SK-N-SH (cell line): Measurements from ENCODE around the gene CARD8. TPM values are rescaled to one million over a fixed set of nuclear protein-coding genes. Genes with fewer than 3 reads are reported as not detected.

Experiments
- CTCF ChIA-PET: fragments of 300-600, 350-600 bp; formaldehyde crosslinking; extraction: SDS; loops from one replicate; lab custom pipeline; 2021; lab: Yijun Ruan, JAX
- POLR2A ChIA-PET: fragments of 350-600 bp; sonication (Branson Sonifier 250); formaldehyde crosslinking; extraction: SDS; loops from one replicate; lab custom pipeline; 2020; ENCODE audit warnings: antibody characterized with exemption, inconsistent platforms; lab: Yijun Ruan, JAX
- DNase-seq: peaks from one replicate; pipeline ENCODE4 v3.0.0; 2012
- H2AFZ ChIP-seq: fragments of 200-600 bp; sonication (generic); 2 replicates; pipeline ENCODE4 v1.8.1; 2016; ENCODE audit warnings: antibody characterized with exemption, mild to moderate bottlenecking, low read depth
- H3F3A ChIP-seq: fragments of 200-600 bp; sonication (generic); replicated peaks from 2 replicates; pipeline ENCODE3; 2016; ENCODE audit warnings: antibody characterized with exemption, mild to moderate bottlenecking; ENCODE audit not compliant: insufficient read depth
- H3K27ac ChIP-seq, 2 experiments: fragments of 200-500 bp in 1 of 2; fragments of 200-600 bp in 1 of 2; sonication (Bioruptor generic) in 1 of 2; sonication (generic), shearing (Covaris generic) in 1 of 2; 2 replicates each; pipeline versions ENCODE4 v1.5.1 to v1.6.1; 2014 to 2016; ENCODE audit warnings: low read depth in 2 of 2, inconsistent platforms in 1 of 2, low read length in 1 of 2, mild to moderate bottlenecking in 1 of 2, mixed read lengths in 1 of 2
- H3K27me3 ChIP-seq: fragments of 200-600 bp; sonication (generic), shearing (Covaris generic); 2 replicates; pipeline ENCODE4 v1.6.1; 2016; ENCODE audit warnings: mixed run types; ENCODE audit not compliant: insufficient read depth
- H3K36me3 ChIP-seq, 2 experiments: fragments of 200-500 bp in 1 of 2; fragments of 200-600 bp in 1 of 2; sonication (Bioruptor generic) in 1 of 2; sonication (generic) in 1 of 2; replicated peaks in 1 of 2; 2 replicates each; pipeline versions ENCODE3 to v1.5.1; 2014 to 2016; ENCODE audit warnings: low read length in 1 of 2, mild to moderate bottlenecking in 1 of 2; ENCODE audit not compliant: insufficient read depth in 2 of 2, control insufficient read depth in 1 of 2
- H3K4me1 ChIP-seq, 2 experiments: fragments of 200-500 bp in 1 of 2; fragments of 200-600 bp in 1 of 2; sonication (Bioruptor generic) in 1 of 2; sonication (generic), shearing (Covaris generic) in 1 of 2; 2 replicates each; pipeline versions ENCODE4 v1.5.1 to v1.6.1; 2014 to 2016; ENCODE audit warnings: low read depth in 1 of 2, low read length in 1 of 2, mixed run types in 1 of 2; ENCODE audit not compliant: insufficient read depth in 2 of 2, control insufficient read depth in 1 of 2
- H3K4me2 ChIP-seq: fragments of 200-600 bp; sonication (generic), shearing (Covaris generic); 2 replicates; pipeline ENCODE4 v1.6.1; 2017; ENCODE audit warnings: mixed run types
- H3K4me3 ChIP-seq, 2 experiments: fragments of 200-500 bp in 1 of 2; fragments of 200-600 bp in 1 of 2; sonication (Bioruptor generic) in 1 of 2; sonication (generic), shearing (Covaris generic) in 1 of 2; 2 replicates each; pipeline versions ENCODE4 v1.5.1 to v1.8.1; 2014 to 2016; ENCODE audit warnings: low read depth in 2 of 2, inconsistent platforms in 1 of 2, low read length in 1 of 2, mild to moderate bottlenecking in 1 of 2, mixed read lengths in 1 of 2, moderate library complexity in 1 of 2
- H3K79me2 ChIP-seq: fragments of 200-600 bp; sonication (generic); 2 replicates; pipeline ENCODE4 v1.8.1; 2017; ENCODE audit warnings: mild to moderate bottlenecking; ENCODE audit not compliant: insufficient read depth
- H3K9ac ChIP-seq: fragments of 200-600 bp; sonication (generic); 2 replicates; pipeline ENCODE4 v1.6.1; 2017; ENCODE audit warnings: mixed run types
- H3K9me2 ChIP-seq: fragments of 200-600 bp; sonication (generic); 2 replicates; pipeline ENCODE4 v1.6.1; 2017; ENCODE audit warnings: mixed run types
- H3K9me3 ChIP-seq: fragments of 200-600 bp; sonication (generic); 2 replicates; pipeline ENCODE4 v1.6.1; 2017; ENCODE audit warnings: mixed run types, mild to moderate bottlenecking, moderate library complexity
- H4K20me1 ChIP-seq: fragments of 200-600 bp; sonication (generic); 2 replicates; pipeline ENCODE4 v1.6.1; 2017; ENCODE audit warnings: mild to moderate bottlenecking, mixed run types; ENCODE audit not compliant: insufficient read depth
- ELF1 ChIP-seq: IDR thresholded peaks from 2 replicates; pipeline ENCODE4 v1.4.0; 2012
- FOXJ3 ChIP-seq: sonication (generic); formaldehyde crosslinking; IDR thresholded peaks from 2 replicates; pipeline ENCODE4 v1.5.1; 2020; ENCODE audit warnings: mild to moderate bottlenecking, missing genetic modification reagents
- JUND ChIP-seq: IDR thresholded peaks from 2 replicates; pipeline ENCODE4 v1.4.0; 2012
- MAX ChIP-seq: IDR thresholded peaks from 2 replicates; pipeline ENCODE4 v1.4.0; 2012; ENCODE audit warnings: low read depth
- MEF2A ChIP-seq: IDR thresholded peaks from 2 replicates; pipeline ENCODE4 v1.4.0; 2012; ENCODE audit warnings: low read depth, borderline replicate concordance
- MXI1 ChIP-seq: IDR thresholded peaks from 2 replicates; pipeline ENCODE4 v1.6.1; 2012; ENCODE audit warnings: mild to moderate bottlenecking, low read depth, low read length, improper control_type of control experiment
- RFX5 ChIP-seq: IDR thresholded peaks from 2 replicates; pipeline ENCODE4 v1.6.1; 2012; ENCODE audit warnings: mild to moderate bottlenecking, improper control_type of control experiment, low read length
- RXRA ChIP-seq: IDR thresholded peaks from 2 replicates; pipeline ENCODE4 v1.4.0; 2012; ENCODE audit warnings: low read depth, mild to moderate bottlenecking, borderline replicate concordance
- SMC3 ChIP-seq: IDR thresholded peaks from 2 replicates; pipeline ENCODE4 v1.6.1; 2012; ENCODE audit warnings: low read depth, low read length, improper control_type of control experiment
- TEAD4 ChIP-seq: IDR thresholded peaks from 2 replicates; pipeline ENCODE4 v1.4.0; 2012; ENCODE audit warnings: mild to moderate bottlenecking, borderline replicate concordance; ENCODE audit not compliant: insufficient read depth
- WGBS: methylation state at CpG from one replicate; pipeline ENCODE4 v1.1.6; 2017; ENCODE audit warnings: low lambda C conversion rate; 5-methylcytosine and 5-hydroxymethylcytosine counted together
- polyA plus RNA-seq, 3 experiments: library from polyadenylated mRNA; depleted of rRNA; stranded (reverse); fragments of >200 nt; gene quantifications; 2 replicates each; pipeline ENCODE4 v1.2.3, GENCODE V29; 2012

The CARD8 gene
- polyA plus RNA-seq, 1 of the 3 experiments (the other 2 are of a cell fraction) = 16.4 TPM

- H3K9ac ChIP-seq = no peak overlapping the region
- TF ChIP-seq ELF1 = no peak
- TF ChIP-seq RFX5 = no peak
- TF ChIP-seq MAX = no peak
- POLR2A ChIA-PET = no interaction called here
- CTCF ChIA-PET = no interaction called here
- no peaks in the 10 kb centered on the region for H4K20me1 ChIP-seq
- H3K9me2 ChIP-seq = no peaks in the 10 kb centered on the region
- H2AFZ ChIP-seq = no peak overlapping the region
- no peak overlapping the region for H3K4me3 ChIP-seq
- no peaks in the 10 kb centered on the region for H3K27me3 ChIP-seq
- no peaks in the 10 kb centered on the region for H3F3A ChIP-seq
- H3K4me2 ChIP-seq = no peak overlapping the region
- no peaks in the 10 kb centered on the region for H3K9me3 ChIP-seq
- 93% methylated on average over 6 of the region's 6 CpGs for WGBS
- no peak overlapping the region for H3K27ac ChIP-seq
- no peaks in the 10 kb centered on the region for H3K36me3 ChIP-seq
- DNase-seq = no peak
- no peaks in the 10 kb centered on the region for H3K79me2 ChIP-seq
- peaks cover 0 to 10% of the 10 kb centered on the region in 2 experiments; a peak in 1 of 4 replicates for H3K4me1 ChIP-seq
These were observed 16.6 kb downstream of the CARD8 start for GRCh38 chr19:48239120-48239519.

GRCh38 chr19:48237057-48237456 lies 18.7 kb downstream of the CARD8 start:
- Histone ChIP-seq H3K9ac (no peak overlapping the region), H3K4me2 (no peak overlapping the region), H2AFZ (no peak overlapping the region), H3K4me3 (no peak overlapping the region), H3K27ac (no peak overlapping the region), H3K36me3 (peaks cover 0 to 6% of the 10 kb centered on the region in 2 experiments), H3K9me2 (no peaks in the 10 kb centered on the region), H3K27me3 (no peaks in the 10 kb centered on the region), H4K20me1 (no peaks in the 10 kb centered on the region), H3K9me3 (no peaks in the 10 kb centered on the region), H3K79me2 (no peaks in the 10 kb centered on the region), H3K4me1 (peaks cover 0 to 10% of the 10 kb centered on the region in 2 experiments; a peak in 1 of 4 replicates), H3F3A (no peaks in the 10 kb centered on the region)
- ChIA-PET CTCF (no interaction called here), POLR2A (no interaction called here)
- DNase-seq = no peak
- TF ChIP-seq MXI1 = no peak
- no peak for TF ChIP-seq RXRA
- TF ChIP-seq SMC3 = no peak
- 63% methylated on average over 3 of the region's 3 CpGs for WGBS

- Histone ChIP-seq H3K79me2 (no peaks in the 10 kb centered on the region), H4K20me1 (no peaks in the 10 kb centered on the region), H3F3A (no peaks in the 10 kb centered on the region), H3K27me3 (no peaks in the 10 kb centered on the region), H3K4me2 (no peak overlapping the region), H3K9me3 (no peaks in the 10 kb centered on the region), H3K9ac (no peak overlapping the region), H2AFZ (no peak overlapping the region), H3K36me3 (peaks cover 7 to 13% of the 10 kb centered on the region in 2 experiments), H3K9me2 (no peaks in the 10 kb centered on the region), H3K4me1 (no peaks in the 10 kb centered on the region), H3K27ac (no peak overlapping the region), H3K4me3 (no peak overlapping the region)
- no peak for DNase-seq
- no peak for TF ChIP-seq JUND
- no peak for TF ChIP-seq FOXJ3 (CRISPR knock-in tag)
- TF ChIP-seq RXRA = no peak
- TF ChIP-seq TEAD4 = no peak
- TF ChIP-seq MEF2A = no peak
- WGBS = 93% methylated on average over 19 of the region's 19 CpGs
- POLR2A ChIA-PET = interaction anchor here (1.1 kb wide), 1 partner anchor 25 kb away, joined by 4 read pairs; the partner anchor contains the start of gene CARD8
- CTCF ChIA-PET = no interaction called here
These were observed 25.1 kb downstream of the CARD8 start for GRCh38 chr19:48230555-48231129.
